GM23338 (cell line): ENCODE results near the gene DNAJB12. TPM values are rescaled to one million over a fixed set of nuclear protein-coding genes. Genes with fewer than 3 reads are reported as not detected.

Experiments
- ATAC-seq: fragments of 200-7000 bp; cut with Tn5 transposase; 3 replicates; pipeline ENCODE4 v1.9.1; 2020
- DNase-seq: peaks from one replicate; pipeline ENCODE4 v3.0.0-alpha.2; 2015; ENCODE audit warnings: low spot score
- H2AFZ ChIP-seq: fragments of 200-600 bp; sonication (generic); 2 replicates; pipeline ENCODE4 v1.8.0; 2016; ENCODE audit warnings: antibody characterized with exemption, mild to moderate bottlenecking, moderate library complexity
- H3F3A ChIP-seq: fragments of 200-600 bp; sonication (generic); replicated peaks from 2 replicates; pipeline ENCODE4 v1.8.0; 2017; ENCODE audit warnings: antibody characterized with exemption, mixed run types, low read depth
- H3K27ac ChIP-seq: fragments of 200-600 bp; sonication (generic); 2 replicates; pipeline ENCODE4 v1.6.1; 2016; ENCODE audit warnings: low read depth
- H3K27me3 ChIP-seq: fragments of 200-600 bp; sonication (generic); 2 replicates; pipeline ENCODE4 v1.8.0; 2016; ENCODE audit warnings: mild to moderate bottlenecking, mixed run types, moderate library complexity; ENCODE audit not compliant: insufficient read depth
- H3K36me3 ChIP-seq: fragments of 200-600 bp; sonication (generic); 2 replicates; pipeline ENCODE4 v1.8.0; 2016; ENCODE audit warnings: mild to moderate bottlenecking; ENCODE audit not compliant: insufficient read depth
- H3K4me1 ChIP-seq: fragments of 200-600 bp; sonication (generic); 2 replicates; pipeline ENCODE4 v1.8.0; 2016; ENCODE audit warnings: mild to moderate bottlenecking, moderate library complexity; ENCODE audit not compliant: insufficient read depth
- H3K4me2 ChIP-seq: fragments of 200-600 bp; sonication (generic); 2 replicates; pipeline ENCODE4 v1.7.1; 2017; ENCODE audit warnings: mixed run types
- H3K4me3 ChIP-seq: fragments of 200-600 bp; sonication (generic); 2 replicates; pipeline ENCODE4 v1.6.1; 2016; ENCODE audit warnings: mixed run types
- H3K79me2 ChIP-seq: fragments of 200-600 bp; sonication (generic); replicated peaks from 2 replicates; pipeline ENCODE4 v1.8.0; 2017; ENCODE audit warnings: mild to moderate bottlenecking; ENCODE audit not compliant: insufficient read depth
- H3K9me2 ChIP-seq: fragments of 200-600 bp; sonication (generic); 2 replicates; pipeline ENCODE4 v1.8.0; 2017; ENCODE audit not compliant: insufficient read depth
- H4K20me1 ChIP-seq: fragments of 200-600 bp; sonication (generic); replicated peaks from 2 replicates; pipeline ENCODE4 v1.8.0; 2017; ENCODE audit warnings: mild to moderate bottlenecking; ENCODE audit not compliant: insufficient read depth
- H3K27ac Mint-ChIP-seq: 2 replicates; pipeline ENCODE4 v1.8.0; 2020; ENCODE audit warnings: inconsistent platforms, mild to moderate bottlenecking, moderate library complexity, mixed read lengths
- H3K27me3 Mint-ChIP-seq: 3 replicates; pipeline ENCODE4 v1.8.0; 2022; ENCODE audit warnings: low read depth, mild to moderate bottlenecking, moderate library complexity, mixed read lengths, inconsistent platforms; ENCODE audit not compliant: insufficient read depth, poor library complexity
- H3K36me3 Mint-ChIP-seq: 3 replicates; pipeline ENCODE4 v1.8.0; 2021; ENCODE audit warnings: low read depth, mild to moderate bottlenecking, inconsistent platforms, moderate library complexity, mixed read lengths
- H3K4me1 Mint-ChIP-seq: 3 replicates; pipeline ENCODE4 v1.8.0; 2020; ENCODE audit warnings: mild to moderate bottlenecking, inconsistent platforms, mixed read lengths
- H3K4me3 Mint-ChIP-seq: 3 replicates; pipeline ENCODE4 v1.8.0; 2021; ENCODE audit warnings: moderate library complexity, mild to moderate bottlenecking, inconsistent platforms, mixed read lengths
- H3K9me3 Mint-ChIP-seq: 3 replicates; pipeline ENCODE4 v1.8.0; 2020; ENCODE audit warnings: moderate library complexity, mild to moderate bottlenecking, inconsistent platforms, mixed read lengths
- ETS1 ChIP-seq: IDR thresholded peaks from 2 replicates; pipeline ENCODE4 v1.6.1; 2016; ENCODE audit warnings: antibody characterized with exemption
- EZH2 ChIP-seq: fragments of 200-600 bp; sonication (generic); IDR thresholded peaks from one replicate; pipeline ENCODE4 v1.8.0; 2017; ENCODE audit warnings: antibody characterized with exemption, mild to moderate bottlenecking, low read depth; ENCODE audit not compliant: unreplicated experiment
- EZH2phosphoT487 ChIP-seq: fragments of 200-600 bp; sonication (generic); IDR thresholded peaks from one replicate; pipeline ENCODE4 v1.8.1; 2018; ENCODE audit warnings: antibody characterized with exemption; ENCODE audit not compliant: unreplicated experiment
- NANOG ChIP-seq: IDR thresholded peaks from 2 replicates; pipeline ENCODE4 v1.6.1; 2016; ENCODE audit warnings: antibody characterized with exemption, borderline replicate concordance
- POLR2AphosphoS5 ChIP-seq: IDR thresholded peaks from 2 replicates; pipeline ENCODE4 v1.6.1; 2016; ENCODE audit warnings: antibody characterized with exemption, low read depth
- ZNF114 ChIP-seq: fragments of 250-450 bp; sonication (Bioruptor Pico); IDR thresholded peaks from 2 replicates; pipeline ENCODE4 v1.5.0; 2020; ENCODE audit warnings: mild to moderate bottlenecking, moderate library complexity
- ZNF331 ChIP-seq: fragments of 250-450 bp; sonication (Bioruptor Pico); IDR thresholded peaks from 2 replicates; pipeline ENCODE4 v1.5.0; 2020; ENCODE audit warnings: low read depth, mild to moderate bottlenecking, moderate library complexity
- polyA plus RNA-seq: library from polyadenylated mRNA; unstranded; fragments of >200 nt; fragmentation: Nextera tagmentation; extraction: Ambion mirVana; gene quantifications from 2 replicates; pipeline ENCODE4 v1.2.1, GENCODE V29; 2016
- total RNA-seq: library from RNA; depleted of rRNA; stranded (reverse); fragments of >200 nt; shearing (Covaris generic); gene quantifications from 2 replicates; pipeline ENCODE4 v1.2.3, GENCODE V29; 2014

DNAJB12 gene
- total and polyA plus RNA-seq, 2 experiments from 2014 or later: 12.8 to 16.0 TPM

GRCh38 chr10:72329290-72330068, 25.2 kb downstream of the DNAJB12 start:
- Histone ChIP-seq H3K27me3 (no peaks in the 10 kb centered on the region), H3F3A (peaks cover 16% of the 10 kb centered on the region), H3K27ac (no peak overlapping the region), H3K4me2 (no peak overlapping the region), H3K36me3 (no peaks in the 10 kb centered on the region; the same call in 1 of the 2 replicates), H3K4me3 (no peak overlapping the region), H3K79me2 (no peaks in the 10 kb centered on the region), H3K4me1 (peaks cover 14% of the 10 kb centered on the region), H4K20me1 (no peaks in the 10 kb centered on the region), H3K9me2 (no peaks in the 10 kb centered on the region), H2AFZ (no peak overlapping the region)
- H3K36me3 Mint-ChIP-seq: peaks cover 15% of the 10 kb centered on the region
- no peak for DNase-seq
- TF ChIP-seq EZH2: no peak
- TF ChIP-seq ZNF331 (CRISPR knock-in tag): no peak
- no peak for TF ChIP-seq ZNF114 (CRISPR knock-in tag)
- no peak for TF ChIP-seq NANOG
- no peaks in the 10 kb centered on the region; the same call in 1 of the 3 replicates for H3K9me3 Mint-ChIP-seq
- no peak overlapping the region for H3K27ac Mint-ChIP-seq
- no peak overlapping the region for H3K4me3 Mint-ChIP-seq
- H3K4me1 Mint-ChIP-seq: peaks cover 55% of the 10 kb centered on the region
- ATAC-seq: no peak
- peaks cover 33% of the 10 kb centered on the region for H3K27me3 Mint-ChIP-seq

GRCh38 chr10:72328829-72329204, 25.9 kb downstream of the DNAJB12 start:
- no peak for TF ChIP-seq NANOG
- no peak for TF ChIP-seq EZH2phosphoT487
- no peak for TF ChIP-seq POLR2AphosphoS5
- TF ChIP-seq ETS1: no peak
- no peak for TF ChIP-seq EZH2
- TF ChIP-seq ZNF114 (CRISPR knock-in tag): no peak
- TF ChIP-seq ZNF331 (CRISPR knock-in tag): no peak
- Histone ChIP-seq H3K4me2 (no peak overlapping the region), H4K20me1 (no peaks in the 10 kb centered on the region), H3K27me3 (no peaks in the 10 kb centered on the region), H3F3A (peaks cover 16% of the 10 kb centered on the region), H3K79me2 (no peaks in the 10 kb centered on the region), H3K36me3 (no peaks in the 10 kb centered on the region; the same call in 1 of the 2 replicates), H3K4me1 (peaks cover 9% of the 10 kb centered on the region), H3K9me2 (no peaks in the 10 kb centered on the region), H2AFZ (no peak overlapping the region; the same call in 1 of the 2 replicates), H3K27ac (no peak overlapping the region), H3K4me3 (no peak overlapping the region)
- ATAC-seq (no peak), DNase-seq (no peak)
- Mint-ChIP-seq H3K27ac (no peak overlapping the region), H3K9me3 (no peaks in the 10 kb centered on the region; the same call in 1 of the 3 replicates), H3K4me1 (peaks cover 48% of the 10 kb centered on the region), H3K4me3 (no peak overlapping the region), H3K36me3 (peaks cover 9% of the 10 kb centered on the region), H3K27me3 (peaks cover 37% of the 10 kb centered on the region)
